Epidermal melanocyte (primary cell): Measurements from ENCODE around the gene ENOX1.

Source experiments
- DNase-seq: peaks from one replicate; pipeline ENCODE4 v3.0.0; 2011; ENCODE audit warnings: low spot score; ENCODE audit not compliant: insufficient read length

Gene ENOX1

DNA sequence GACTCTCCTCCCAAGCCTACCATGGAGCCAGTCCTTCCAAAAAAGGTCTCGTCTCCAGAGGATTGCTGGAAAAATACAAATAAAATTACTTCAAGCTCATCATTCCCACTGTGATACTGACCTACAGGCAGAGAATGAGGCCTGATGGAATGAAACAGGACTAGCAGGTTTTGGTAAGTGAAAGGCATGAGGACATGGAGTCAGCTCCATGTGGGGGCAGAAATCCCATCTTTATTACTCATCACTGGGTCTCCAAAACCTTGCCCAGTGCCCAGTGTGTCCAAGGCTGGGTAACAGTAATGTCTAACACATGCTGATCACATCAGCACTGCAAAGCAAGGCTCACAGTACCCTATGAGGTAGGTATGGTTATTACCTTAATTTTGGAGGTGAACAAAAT lies 528.0 kb downstream of the ENOX1 start:
- DNase-seq = no peak

GRCh38 chr13:43257765-43258164 lies 529.0 kb downstream of the ENOX1 start:
- DNase-seq = no peak

DNA sequence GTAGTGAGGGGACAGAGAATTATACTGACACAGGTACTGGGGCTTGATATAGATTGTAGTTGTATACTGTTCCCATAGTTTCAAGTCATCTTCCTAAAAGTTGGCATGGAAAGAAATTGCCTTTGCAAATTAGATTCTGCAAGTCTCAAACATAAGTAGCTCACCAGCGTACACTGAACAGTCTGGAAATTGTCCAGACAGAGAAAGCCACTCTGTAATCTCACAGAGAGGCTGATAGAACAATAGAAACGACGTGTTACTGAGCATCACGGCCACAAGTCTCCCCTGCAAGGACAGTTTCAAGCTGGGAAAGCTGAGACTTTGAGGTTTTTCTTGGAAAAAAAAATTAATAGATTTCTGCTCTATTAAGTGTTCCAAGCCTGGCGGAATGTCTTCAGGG lies 534.8 kb downstream of the ENOX1 start:
- no peak for DNase-seq

DNA sequence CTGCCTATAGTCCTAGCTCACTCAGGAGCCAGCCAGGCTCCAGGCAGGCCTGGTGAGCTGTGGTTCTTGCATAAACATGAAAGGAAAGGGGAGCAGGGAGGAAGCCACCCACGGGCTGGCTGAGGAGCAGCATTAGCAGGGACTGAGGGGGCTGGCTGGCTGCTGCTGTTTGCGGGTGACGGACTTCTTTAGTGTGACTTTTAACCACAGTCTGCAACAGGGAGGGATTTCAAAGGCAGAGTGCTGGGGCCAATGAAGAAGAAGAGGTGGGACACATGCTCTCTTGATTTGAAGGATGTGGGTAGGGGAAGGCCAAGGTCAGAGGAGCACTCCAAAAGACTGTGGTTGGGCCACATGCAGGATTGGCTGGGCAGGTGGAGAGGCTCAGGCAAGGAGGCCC lies 540.4 kb downstream of the ENOX1 start:
- DNase-seq = no peak

GRCh38 chr13:43245374-43245964 lies 541.3 kb downstream of the ENOX1 start:
- no peak for DNase-seq

DNA sequence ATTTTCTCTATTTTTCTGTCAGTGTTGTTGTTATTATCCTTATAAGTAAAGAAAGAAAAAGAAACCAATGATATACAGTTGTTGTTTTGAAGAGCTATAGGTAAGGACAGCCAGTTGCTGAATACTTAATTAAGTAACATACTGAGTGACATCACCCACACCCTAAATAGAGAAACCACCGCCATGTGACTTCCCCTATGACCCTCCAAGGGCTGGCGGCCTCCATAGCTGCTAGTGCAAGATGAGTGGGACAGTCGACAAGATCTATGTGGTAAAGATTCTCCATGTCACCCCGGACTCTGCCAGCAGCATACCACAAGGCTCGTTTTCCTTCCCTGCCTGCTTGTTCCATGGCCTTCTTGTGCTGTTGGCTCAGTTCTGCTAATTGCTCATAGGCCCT lies 542.3 kb downstream of the ENOX1 start:
- no peak for DNase-seq

GRCh38 chr13:43243711-43244110 lies 543.1 kb downstream of the ENOX1 start:
- DNase-seq = no peak

DNA sequence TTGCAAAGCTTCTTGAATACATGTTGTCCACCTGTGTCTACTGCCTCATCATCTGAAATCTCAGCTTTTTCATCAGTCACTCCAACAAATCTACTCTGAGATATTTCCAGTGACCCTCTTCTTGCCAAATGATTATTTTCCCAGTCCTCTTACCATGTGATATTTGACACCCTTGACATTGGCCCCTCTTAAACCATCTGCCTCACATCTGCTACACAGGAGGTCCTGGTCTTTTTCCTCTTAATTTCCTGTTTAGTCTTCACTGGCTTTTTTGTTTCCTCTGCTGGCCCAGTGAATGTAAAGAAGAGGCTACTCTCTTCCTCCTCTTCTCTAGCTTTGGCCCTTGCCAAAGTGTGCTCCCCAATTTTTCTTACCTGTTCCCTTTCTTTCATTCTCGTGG lies 544.7 kb downstream of the ENOX1 start:
- no peak for DNase-seq

- DNase-seq = no peak
Measured at GRCh38 chr13:43240278-43240677, 546.5 kb downstream of the ENOX1 start.

- no peak for DNase-seq
Measured at GRCh38 chr13:43239275-43239840, 547.4 kb downstream of the ENOX1 start.

- no peak for DNase-seq
Measured at GRCh38 chr13:43238341-43239083, 548.3 kb downstream of the ENOX1 start.

DNA sequence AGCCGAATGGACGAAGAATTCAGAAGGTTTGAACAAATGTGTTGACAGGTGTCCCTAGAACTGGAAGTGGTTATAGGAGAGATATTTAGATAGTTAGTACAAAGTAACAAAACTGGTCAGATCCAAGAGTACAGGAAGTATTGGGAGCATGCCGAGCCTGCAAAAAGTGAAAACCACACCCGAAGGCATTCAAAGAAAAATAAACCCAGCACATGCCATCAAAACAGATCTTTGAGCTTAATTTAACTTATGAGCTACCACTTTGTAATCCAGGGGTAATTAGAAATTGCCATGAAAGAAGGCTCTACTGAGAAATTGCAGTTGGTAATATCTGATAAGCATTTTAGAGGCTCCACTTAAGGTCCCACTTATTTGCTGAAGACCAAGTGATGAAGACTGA lies 549.2 kb downstream of the ENOX1 start:
- DNase-seq = no peak

DNA sequence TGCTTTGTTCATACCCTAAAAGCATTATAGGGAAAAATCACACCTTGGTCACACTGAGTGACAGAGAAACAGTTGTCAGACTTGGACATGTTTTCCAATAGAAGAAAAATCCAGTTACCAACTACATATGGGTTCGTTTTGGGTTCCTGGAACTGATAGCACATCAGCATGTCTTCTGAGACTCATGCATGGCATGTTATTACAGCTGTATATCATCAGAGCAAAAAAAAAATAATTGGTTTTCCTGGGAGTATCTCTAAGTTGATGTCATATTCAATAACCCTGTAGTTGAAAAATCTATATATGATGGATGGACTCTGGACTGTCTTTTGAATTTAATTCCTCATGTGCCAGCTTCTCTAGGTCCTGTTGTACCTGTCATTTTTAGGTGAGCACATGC lies 551.7 kb downstream of the ENOX1 start:
- no peak for DNase-seq

DNA sequence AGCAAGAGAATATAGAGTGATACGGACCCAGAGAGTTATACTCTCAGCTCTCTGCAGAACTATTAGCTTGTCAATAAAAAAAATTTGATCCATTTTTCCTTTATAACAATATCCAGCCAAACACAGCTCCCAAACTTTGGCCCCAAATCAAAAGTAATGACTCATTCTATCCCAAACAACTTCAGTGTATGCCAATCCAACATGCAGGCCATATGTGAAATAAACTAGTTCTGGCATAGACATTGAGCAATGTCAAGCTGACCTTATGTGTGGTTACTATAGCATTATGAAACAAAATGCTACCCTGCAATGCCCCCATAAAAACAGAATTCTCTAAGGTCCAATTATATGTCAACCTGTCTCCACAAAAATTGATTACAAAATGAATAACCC lies 553.9 kb downstream of the ENOX1 start:
- no peak for DNase-seq

GRCh38 chr13:43232144-43232872 lies 554.5 kb downstream of the ENOX1 start:
- no peak for DNase-seq

GRCh38 chr13:43230989-43231388 lies 555.8 kb downstream of the ENOX1 start:
- DNase-seq = no peak

- DNase-seq = no peak
Measured at GRCh38 chr13:43229506-43229905, 557.3 kb downstream of the ENOX1 start.

- no peak for DNase-seq
Measured at GRCh38 chr13:43227721-43228120, 559.1 kb downstream of the ENOX1 start.

DNA sequence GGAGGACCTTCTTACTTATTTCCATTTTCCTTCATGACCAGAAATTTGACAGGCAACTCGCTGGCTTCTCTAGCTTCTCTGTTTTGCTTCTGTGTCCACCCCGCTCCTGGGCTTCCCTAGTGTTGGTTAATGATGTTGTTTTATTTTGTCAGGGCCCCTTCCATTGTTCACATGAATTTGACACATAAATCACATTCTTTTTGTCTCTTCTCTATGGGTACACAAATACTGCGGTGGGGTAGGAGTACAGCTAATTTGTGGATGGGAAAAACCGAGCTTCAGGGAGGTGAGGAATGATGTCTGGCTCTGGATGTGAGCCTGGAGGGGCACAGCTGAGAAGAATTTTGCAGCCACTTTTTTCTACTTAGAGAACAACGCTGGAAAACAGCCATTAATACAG lies 563.6 kb downstream of the ENOX1 start:
- no peak for DNase-seq

- DNase-seq = no peak
Measured at GRCh38 chr13:43222086-43222485, 564.7 kb downstream of the ENOX1 start.

- DNase-seq = no peak
Measured at GRCh38 chr13:43221611-43222010, 565.2 kb downstream of the ENOX1 start.

DNA sequence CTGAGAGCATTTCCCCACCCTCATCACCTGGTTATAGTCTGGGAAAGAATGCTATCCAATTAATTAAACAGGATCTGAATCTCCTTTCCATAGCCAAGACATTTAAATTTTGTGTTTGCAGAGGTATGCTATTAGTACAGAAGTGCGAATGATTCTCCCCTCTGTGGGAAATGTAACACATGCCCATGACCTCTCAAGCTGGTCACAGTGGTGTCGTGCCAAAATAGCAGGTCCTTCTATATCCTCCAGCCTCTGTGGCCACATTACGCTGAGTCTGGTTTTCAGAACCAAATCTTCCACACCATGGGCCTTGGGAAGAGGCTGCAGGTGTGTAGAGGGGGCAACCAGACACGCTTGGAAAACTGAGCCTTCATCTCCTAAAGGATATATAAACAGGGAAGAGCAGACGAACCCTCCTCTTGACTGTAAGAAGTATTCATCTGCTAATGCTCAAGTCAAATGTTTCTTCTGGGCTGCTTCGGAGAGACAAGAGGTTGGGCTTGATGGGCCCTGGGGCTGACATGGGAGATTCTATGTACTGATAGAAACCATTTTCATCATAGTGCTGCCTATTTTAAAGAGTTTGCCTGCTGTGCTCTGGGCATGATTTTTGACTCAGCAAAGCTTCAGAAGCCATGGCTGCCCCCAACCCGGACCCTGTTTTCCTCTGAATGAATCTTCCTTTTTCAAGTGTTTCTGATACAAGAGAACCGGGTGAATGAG lies 565.7 kb downstream of the ENOX1 start:
- no peak for DNase-seq
